K562 (cell line): ENCODE measurements around the gene RDH5. TPM values are rescaled to one million over a fixed set of nuclear protein-coding genes. Genes with fewer than 3 reads are reported as not detected.

Experiments
- CBX3 ChIP-seq, 2 experiments: IDR thresholded peaks; 1 replicate in 1 of 2; 2 replicates in 1 of 2; pipeline ENCODE4 v1.6.1; 2012; ENCODE audit warnings: inconsistent platforms in 2 of 2, low read length in 2 of 2, borderline replicate concordance in 1 of 2, control low read depth in 1 of 2
- CEBPG ChIP-seq, 3 experiments: fragments of 200-800 bp in 1 of 3; sonication (Bioruptor generic) in 1 of 3; sonication (generic) in 1 of 3; formaldehyde crosslinking in 1 of 3; IDR thresholded peaks in 2 of 3; conservative IDR thresholded peaks in 1 of 3; 2 replicates each; pipeline versions ENCODE4 v1.6.1 to v1.8.0; 2016 to 2022; ENCODE audit warnings: missing compliant biosample characterization in 2 of 3, missing genetic modification characterization in 2 of 3, mild to moderate bottlenecking in 1 of 3, missing genetic modification reagents in 1 of 3
- CREM ChIP-seq: IDR thresholded peaks from 2 replicates; pipeline ENCODE4 v1.6.1; 2014; ENCODE audit warnings: antibody characterized with exemption, low read depth
- DACH1 ChIP-seq: fragments of 450-650 bp; IDR thresholded peaks from 2 replicates; pipeline ENCODE4 v1.6.1; 2018; ENCODE audit not compliant: partially characterized antibody
- FOXP1 ChIP-seq: sonication (generic); formaldehyde crosslinking; IDR thresholded peaks from 2 replicates; pipeline ENCODE4 v1.8.0; 2022; ENCODE audit warnings: mild to moderate bottlenecking, missing genetic modification reagents
- HNRNPUL1 ChIP-seq: fragments of 200-400 bp; formaldehyde crosslinking; IDR thresholded peaks from 2 replicates; pipeline ENCODE4 v1.6.1; 2017; ENCODE audit warnings: low read length
- MAFF ChIP-seq: IDR thresholded peaks from 2 replicates; pipeline ENCODE4 v1.6.1; 2012; ENCODE audit warnings: low read length, improper control_type of control experiment
- MCM2 ChIP-seq: fragments of 450-650 bp; IDR thresholded peaks from 2 replicates; pipeline ENCODE4 v1.6.1; 2017; ENCODE audit warnings: low read depth, mild to moderate bottlenecking
- NONO ChIP-seq, 2 experiments: fragments of 200-400 bp in 1 of 2; fragments of 450-650 bp in 1 of 2; formaldehyde crosslinking in 1 of 2; IDR thresholded peaks; 2 replicates each; pipeline ENCODE4 v1.6.1; 2017; ENCODE audit warnings: low read depth in 2 of 2, mild to moderate bottlenecking in 2 of 2, moderate library complexity in 2 of 2, low read length in 1 of 2
- PURB ChIP-seq: sonication (generic); formaldehyde crosslinking; IDR thresholded peaks from 2 replicates; pipeline ENCODE4 v1.9.0; 2021; ENCODE audit warnings: low read depth, mild to moderate bottlenecking, missing genetic modification reagents
- RBM22 ChIP-seq: fragments of 200-400 bp; formaldehyde crosslinking; IDR thresholded peaks from 2 replicates; pipeline ENCODE4 v1.6.1; 2018; ENCODE audit warnings: low read length, low read depth; ENCODE audit not compliant: poor library complexity, severe bottlenecking
- SMARCC2 ChIP-seq: fragments of 450-650 bp; IDR thresholded peaks from 2 replicates; pipeline ENCODE4 v1.6.1; 2017; ENCODE audit warnings: antibody characterized with exemption, moderate library complexity, mild to moderate bottlenecking, low read depth
- ZFPM2 ChIP-seq: fragments of 250-450 bp; sonication (Bioruptor Pico); IDR thresholded peaks from 2 replicates; pipeline ENCODE4 v1.5.1; 2022; ENCODE audit warnings: mild to moderate bottlenecking
- ZNF121 ChIP-seq: sonication (generic); formaldehyde crosslinking; conservative IDR thresholded peaks from 2 replicates; pipeline ENCODE4 v1.8.0; 2022; ENCODE audit warnings: missing genetic modification reagents
- ZNF184 ChIP-seq: sonication (generic); formaldehyde crosslinking; IDR thresholded peaks from 2 replicates; pipeline ENCODE4 v1.5.0; 2020; ENCODE audit warnings: missing genetic modification reagents
- ZNF384 ChIP-seq: IDR thresholded peaks from 2 replicates; pipeline ENCODE4 v1.6.1; 2012; ENCODE audit warnings: low read depth, low read length, improper control_type of control experiment
- ZNF436 ChIP-seq: fragments of 250-450, 450-650 bp; sonication (Bioruptor Pico); formaldehyde crosslinking; IDR thresholded peaks from 2 replicates; pipeline ENCODE4 v1.7.0; 2020; ENCODE audit warnings: mild to moderate bottlenecking
- ZNF445 ChIP-seq: fragments of 250-450 bp; sonication (Bioruptor Pico); IDR thresholded peaks from 2 replicates; pipeline ENCODE4 v1.4.0; 2020; ENCODE audit warnings: low read depth, mild to moderate bottlenecking, moderate library complexity
- ZNF696 ChIP-seq: fragments of 250-450 bp; sonication (Bioruptor Pico); conservative IDR thresholded peaks from 2 replicates; pipeline ENCODE4 v1.4.0; 2020; ENCODE audit warnings: mild to moderate bottlenecking, moderate library complexity
- ZNF76 ChIP-seq: fragments of 250-450 bp; sonication (Bioruptor Pico); IDR thresholded peaks from 2 replicates; pipeline ENCODE4 v1.4.0; 2020; ENCODE audit warnings: mild to moderate bottlenecking, moderate library complexity, borderline replicate concordance
- ZSCAN32 ChIP-seq: fragments of 450-650 bp; formaldehyde crosslinking; IDR thresholded peaks from 2 replicates; pipeline ENCODE4 v1.4.0; 2020; ENCODE audit warnings: mild to moderate bottlenecking, moderate library complexity
- polyA plus RNA-seq, 8 experiments: library from polyadenylated mRNA; depleted of rRNA in 4 of 8; stranded (reverse) in 5 of 8; unstranded in 3 of 8; fragments of >200 nt; fragmentation: Nextera tagmentation in 2 of 8; fragmentation: Illumina TruSeq in 1 of 8; extraction: Ambion mirVana in 2 of 8; extraction: Trizol in 1 of 8; gene quantifications; 2 replicates each; pipeline versions ENCODE4 v1.2.1 to v1.2.3, GENCODE V29; 2011 to 2014; ENCODE audit warnings: inconsistent platforms in 1 of 8, missing spikeins in 1 of 8
- total RNA-seq, 7 experiments: library from RNA; depleted of rRNA in 6 of 7; stranded (reverse); fragments of >200 nt in 6 of 7; fragmentation: Illumina TruSeq in 2 of 7; extraction: Trizol in 2 of 7; gene quantifications; 2 replicates each; pipeline versions ENCODE4 v1.2.1 to v1.2.3, GENCODE V29; 2011 to 2021; ENCODE audit warnings: low replicate concordance in 1 of 7
- TF ChIP-seq, protein P1 (sequence below), 2 experiments: fragments of 450-650 bp; conservative IDR thresholded peaks; 2 replicates each; pipeline ENCODE4 v1.6.1; 2017; ENCODE audit warnings: mild to moderate bottlenecking in 2 of 2, moderate library complexity in 2 of 2
- TF ChIP-seq, protein P2 (sequence below), 3 experiments: fragments of 200-800 bp in 1 of 3; sonication (Bioruptor generic) in 1 of 3; sonication (generic) in 1 of 3; formaldehyde crosslinking in 1 of 3; IDR thresholded peaks; 2 replicates each; pipeline versions ENCODE4 v1.6.1 to v1.8.0; 2016 to 2022; ENCODE audit warnings: mild to moderate bottlenecking in 2 of 3, missing compliant biosample characterization in 2 of 3, missing genetic modification characterization in 2 of 3, missing genetic modification reagents in 1 of 3
- TF ChIP-seq, protein P3 (sequence below): fragments of 450-650 bp; formaldehyde crosslinking; IDR thresholded peaks from 2 replicates; pipeline ENCODE4 v1.4.0; 2020; ENCODE audit warnings: mild to moderate bottlenecking, mixed read lengths

The RDH5 gene
- total and polyA plus RNA-seq, 9 of the 15 experiments (the other 6 are each of a cell fraction or from before 2014, with no cell fraction given): 0.28 to 2.0 (median 1.1) TPM; not detected in 1

DNA sequence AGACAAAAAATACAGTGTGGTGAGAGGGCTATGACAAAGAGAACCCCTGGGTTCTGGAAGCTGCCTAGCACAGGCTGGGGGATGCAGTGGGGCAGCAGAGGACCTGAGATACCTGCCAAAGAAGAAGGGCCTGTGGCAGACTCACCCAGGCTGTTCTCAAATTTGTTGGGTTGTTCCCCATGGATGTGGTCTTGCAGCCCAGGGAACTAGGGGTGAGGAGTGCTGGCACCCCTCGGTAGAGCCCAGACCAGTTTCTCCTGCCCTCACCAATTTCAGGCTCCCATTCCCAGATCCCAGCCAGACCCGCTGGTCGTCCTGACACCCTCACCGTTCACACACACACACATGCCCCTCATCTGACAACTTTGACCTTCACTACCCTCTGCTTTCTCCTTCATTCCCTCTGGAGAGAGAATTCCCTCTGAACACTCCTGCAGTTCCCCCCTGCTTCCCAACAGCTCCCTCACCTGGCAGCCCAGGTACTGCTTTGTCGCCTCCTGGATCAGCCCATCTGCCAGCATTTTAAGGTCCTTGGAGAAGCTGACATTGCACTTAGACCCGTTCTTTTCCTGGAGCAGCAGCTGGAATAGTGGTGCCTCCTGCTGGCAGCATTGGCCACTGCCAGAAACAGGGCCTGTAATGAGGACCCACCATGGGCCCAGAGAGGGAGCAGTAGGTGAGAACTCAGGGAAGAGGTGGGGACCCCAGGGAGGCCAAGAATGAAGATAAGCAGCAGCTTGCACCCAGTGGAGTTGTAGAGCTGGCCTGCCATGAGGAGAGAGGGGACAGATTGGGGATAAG is 16.8 kb downstream of the RDH5 start (continued):
- TF ChIP-seq ZSCAN32 (CRISPR knock-in tag): no peak
- TF ChIP-seq, protein P1, sequence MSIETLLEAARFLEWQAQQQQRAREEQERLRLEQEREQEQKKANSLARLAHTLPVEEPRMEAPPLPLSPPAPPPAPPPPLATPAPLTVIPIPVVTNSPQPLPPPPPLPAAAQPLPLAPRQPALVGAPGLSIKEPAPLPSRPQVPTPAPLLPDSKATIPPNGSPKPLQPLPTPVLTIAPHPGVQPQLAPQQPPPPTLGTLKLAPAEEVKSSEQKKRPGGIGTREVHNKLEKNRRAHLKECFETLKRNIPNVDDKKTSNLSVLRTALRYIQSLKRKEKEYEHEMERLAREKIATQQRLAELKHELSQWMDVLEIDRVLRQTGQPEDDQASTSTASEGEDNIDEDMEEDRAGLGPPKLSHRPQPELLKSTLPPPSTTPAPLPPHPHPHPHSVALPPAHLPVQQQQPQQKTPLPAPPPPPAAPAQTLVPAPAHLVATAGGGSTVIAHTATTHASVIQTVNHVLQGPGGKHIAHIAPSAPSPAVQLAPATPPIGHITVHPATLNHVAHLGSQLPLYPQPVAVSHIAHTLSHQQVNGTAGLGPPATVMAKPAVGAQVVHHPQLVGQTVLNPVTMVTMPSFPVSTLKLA (conservative IDR thresholded peaks at IDR 0.05): no peak
- no peak for TF ChIP-seq ZNF436 (CRISPR knock-in tag)
- no peak for TF ChIP-seq ZNF76
- TF ChIP-seq RBM22: no peak
- peak in 1 of 2 experiments; percentile 40; a peak in 1 of 3 replicates for TF ChIP-seq CBX3 (IDR thresholded peaks at IDR 0.05; ENCODE audit: borderline replicate concordance in 1 of 2, low read length in 2 of 2)
- 0 out of 2 replicates have a peak, but pooled peaks have one; percentile 39 for TF ChIP-seq ZNF384
- TF ChIP-seq ZNF184 (CRISPR knock-in tag): no peak
- peak; percentile 41; the same call in 1 of the 2 replicates for TF ChIP-seq CREM
- peak; percentile 67 for TF ChIP-seq MAFF
- TF ChIP-seq, protein P2, sequence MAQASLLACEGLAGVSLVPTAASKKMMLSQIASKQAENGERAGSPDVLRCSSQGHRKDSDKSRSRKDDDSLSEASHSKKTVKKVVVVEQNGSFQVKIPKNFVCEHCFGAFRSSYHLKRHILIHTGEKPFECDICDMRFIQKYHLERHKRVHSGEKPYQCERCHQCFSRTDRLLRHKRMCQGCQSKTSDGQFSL (CRISPR knock-in tag; IDR thresholded peaks at IDR 0.05): no peak
- TF ChIP-seq, protein P2 (tag; IDR thresholded peaks at IDR 0.05): no peak
- no peak for TF ChIP-seq ZNF121 (CRISPR knock-in tag)
- TF ChIP-seq PURB (CRISPR knock-in tag): no peak
- TF ChIP-seq ZNF445 (CRISPR knock-in tag): no peak
- TF ChIP-seq MCM2: no peak
- TF ChIP-seq NONO (IDR thresholded peaks at IDR 0.05; ENCODE audit: low read depth in 2 of 2, low read length in 1 of 2): no peak
- no peak for TF ChIP-seq ZNF696 (CRISPR knock-in tag)
- peak; percentile 61 for TF ChIP-seq DACH1
- TF ChIP-seq, protein P3, sequence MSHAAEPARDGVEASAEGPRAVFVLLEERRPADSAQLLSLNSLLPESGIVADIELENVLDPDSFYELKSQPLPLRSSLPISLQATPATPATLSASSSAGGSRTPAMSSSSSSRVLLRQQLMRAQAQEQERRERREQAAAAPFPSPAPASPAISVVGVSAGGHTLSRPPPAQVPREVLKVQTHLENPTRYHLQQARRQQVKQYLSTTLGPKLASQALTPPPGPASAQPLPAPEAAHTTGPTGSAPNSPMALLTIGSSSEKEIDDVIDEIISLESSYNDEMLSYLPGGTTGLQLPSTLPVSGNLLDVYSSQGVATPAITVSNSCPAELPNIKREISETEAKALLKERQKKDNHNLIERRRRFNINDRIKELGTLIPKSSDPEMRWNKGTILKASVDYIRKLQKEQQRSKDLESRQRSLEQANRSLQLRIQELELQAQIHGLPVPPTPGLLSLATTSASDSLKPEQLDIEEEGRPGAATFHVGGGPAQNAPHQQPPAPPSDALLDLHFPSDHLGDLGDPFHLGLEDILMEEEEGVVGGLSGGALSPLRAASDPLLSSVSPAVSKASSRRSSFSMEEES (CRISPR knock-in tag): no peak
- TF ChIP-seq CEBPG (CRISPR knock-in tag; IDR thresholded peaks at IDR 0.05): no peak
- TF ChIP-seq CEBPG (tag; conservative IDR thresholded peaks at IDR 0.05 in 1 of 2, IDR thresholded peaks at IDR 0.05 in 1 of 2): no peak
- TF ChIP-seq ZFPM2: no peak
- TF ChIP-seq FOXP1 (CRISPR knock-in tag): no peak
- TF ChIP-seq SMARCC2: no peak
- no peak for TF ChIP-seq HNRNPUL1
